ENCODE results near the gene TRABD2B.

The TRABD2B gene

DNA sequence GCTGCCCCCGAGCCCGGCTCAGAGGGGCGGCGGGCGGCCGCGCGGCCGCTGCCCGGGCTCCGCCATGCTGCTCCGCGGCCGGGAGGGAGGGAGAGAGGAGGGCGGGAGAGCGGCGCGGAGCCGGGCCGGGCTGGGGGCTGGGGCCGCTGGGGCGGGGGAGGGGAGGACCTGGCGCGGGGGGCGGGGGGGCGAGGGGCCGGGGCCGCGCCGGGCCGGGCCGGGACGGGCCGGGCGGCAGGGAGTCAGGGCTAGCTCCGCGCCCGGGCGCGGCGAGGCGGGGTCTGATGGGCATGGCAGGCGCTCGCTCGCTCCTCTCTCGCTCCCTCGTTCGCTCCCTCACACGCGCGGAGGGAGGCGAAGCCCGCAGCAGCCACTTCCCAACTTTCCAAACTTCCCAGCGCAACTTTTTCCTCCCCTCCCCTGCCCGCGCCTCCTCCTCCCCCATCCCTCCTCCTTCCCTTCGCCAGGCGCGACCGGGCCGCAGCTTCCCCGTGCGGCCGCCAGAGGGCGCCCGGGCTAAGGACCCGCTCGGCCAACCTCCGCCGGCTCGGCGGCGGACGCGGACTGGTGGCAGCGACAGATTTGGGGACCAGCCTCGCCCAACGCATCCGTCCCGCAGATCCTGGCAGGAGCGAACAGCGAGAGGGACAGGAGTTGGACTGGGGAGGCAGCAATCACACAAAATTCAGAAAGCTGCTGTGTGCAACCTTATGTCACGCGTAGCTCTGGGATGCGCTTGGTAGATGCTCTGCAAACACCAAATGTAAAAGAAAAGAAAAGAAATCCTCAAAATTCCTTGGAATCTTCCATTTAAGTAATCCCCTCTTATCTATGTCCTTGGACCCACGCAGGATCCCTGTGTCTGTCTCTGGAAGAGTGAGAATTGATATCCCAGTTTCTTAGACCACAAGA is at the start of gene TRABD2B:
Gene TRABD2B, minus strand, starts transcription at position 97 of the 912 bp plus-strand sequence.
- TF ChIP-seq, protein P1, sequence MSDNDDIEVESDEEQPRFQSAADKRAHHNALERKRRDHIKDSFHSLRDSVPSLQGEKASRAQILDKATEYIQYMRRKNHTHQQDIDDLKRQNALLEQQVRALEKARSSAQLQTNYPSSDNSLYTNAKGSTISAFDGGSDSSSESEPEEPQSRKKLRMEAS (IDR thresholded peaks at IDR 0.05): peak; percentile 29; the same call in 1 of the 2 replicates
- peak; percentile 54; the same call in 1 of the 2 replicates for TF ChIP-seq RAD21 (IDR thresholded peaks at IDR 0.05; ENCODE audit: low read depth)
- TF ChIP-seq, protein P2, sequence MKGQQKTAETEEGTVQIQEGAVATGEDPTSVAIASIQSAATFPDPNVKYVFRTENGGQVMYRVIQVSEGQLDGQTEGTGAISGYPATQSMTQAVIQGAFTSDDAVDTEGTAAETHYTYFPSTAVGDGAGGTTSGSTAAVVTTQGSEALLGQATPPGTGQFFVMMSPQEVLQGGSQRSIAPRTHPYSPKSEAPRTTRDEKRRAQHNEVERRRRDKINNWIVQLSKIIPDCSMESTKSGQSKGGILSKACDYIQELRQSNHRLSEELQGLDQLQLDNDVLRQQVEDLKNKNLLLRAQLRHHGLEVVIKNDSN (IDR thresholded peaks at IDR 0.05): no peak

DNA sequence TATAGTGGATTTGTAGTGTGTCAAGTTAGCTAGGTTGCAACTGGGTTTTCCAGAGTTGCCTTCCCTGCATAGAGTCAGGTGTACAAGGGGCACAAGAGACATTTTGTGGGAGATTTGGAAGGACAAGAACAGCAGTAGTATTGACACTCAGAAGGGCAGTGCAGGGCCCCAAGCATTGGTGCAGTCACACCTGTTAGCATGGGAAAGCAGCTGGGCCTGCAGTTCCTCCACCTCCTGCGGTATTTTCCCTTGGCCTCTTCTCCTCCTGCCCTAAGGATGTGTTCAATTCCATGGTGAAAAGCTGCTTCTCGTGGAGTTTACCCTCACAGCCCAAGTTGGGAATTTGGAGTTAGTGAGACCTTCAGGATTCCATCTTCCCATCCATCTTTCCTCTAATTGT is 47.1 kb upstream of the TRABD2B start:
- TF ChIP-seq CREB1 (IDR thresholded peaks at IDR 0.05; ENCODE audit: low read depth) (no peak), CEBPB (IDR thresholded peaks at IDR 0.05) (no peak), TEAD4 (IDR thresholded peaks at IDR 0.05) (no peak), RAD21 (IDR thresholded peaks at IDR 0.05; ENCODE audit: low read depth) (no peak), EP300 (IDR thresholded peaks at IDR 0.05; ENCODE audit: borderline replicate concordance) (no peak), FOXM1 (IDR thresholded peaks at IDR 0.05; ENCODE audit: borderline replicate concordance, low read depth) (no peak), EGR1 (IDR thresholded peaks at IDR 0.05) (no peak), ZBTB7A (IDR thresholded peaks at IDR 0.05; ENCODE audit: low read depth) (no peak), YY1 (IDR thresholded peaks at IDR 0.05; ENCODE audit: low read depth) (no peak), NFIC (IDR thresholded peaks at IDR 0.05) (no peak), TAF1 (IDR thresholded peaks at IDR 0.05; ENCODE audit: low read depth) (no peak)
- TF ChIP-seq, protein P1 (IDR thresholded peaks at IDR 0.05): no peak
- TF ChIP-seq, protein P2 (IDR thresholded peaks at IDR 0.05): no peak

DNA sequence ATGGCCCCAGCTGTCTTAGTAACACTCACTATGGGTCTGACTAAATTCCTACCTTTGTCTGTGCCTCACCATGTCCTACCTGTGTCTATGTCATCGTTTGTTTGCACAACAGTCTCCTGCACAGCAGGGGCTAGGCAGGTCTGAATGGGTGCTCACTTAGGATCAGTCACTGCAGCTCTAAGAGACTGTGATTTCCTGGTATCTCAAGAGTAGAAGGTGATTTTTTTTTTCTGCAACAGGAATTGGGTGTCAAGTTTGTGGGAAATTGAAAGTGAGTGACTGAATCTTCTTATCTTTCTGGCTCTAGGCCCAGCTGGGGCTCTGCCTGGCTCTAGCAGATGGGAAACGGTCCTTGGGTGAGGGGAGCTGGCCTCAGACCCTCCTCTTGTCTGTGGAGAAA is 46.4 kb upstream of the TRABD2B start:
- no peak for TF ChIP-seq CREB1 (IDR thresholded peaks at IDR 0.05; ENCODE audit: low read depth)
- TF ChIP-seq, protein P1 (IDR thresholded peaks at IDR 0.05): no peak
- TF ChIP-seq EP300 (IDR thresholded peaks at IDR 0.05; ENCODE audit: borderline replicate concordance): no peak
- TF ChIP-seq, protein P2 (IDR thresholded peaks at IDR 0.05): no peak
- no peak for TF ChIP-seq YY1 (IDR thresholded peaks at IDR 0.05; ENCODE audit: low read depth)
- TF ChIP-seq TAF1 (IDR thresholded peaks at IDR 0.05; ENCODE audit: low read depth): no peak
- TF ChIP-seq FOXM1 (IDR thresholded peaks at IDR 0.05; ENCODE audit: borderline replicate concordance, low read depth): no peak
- no peak for TF ChIP-seq TCF12 (IDR thresholded peaks at IDR 0.05; ENCODE audit: low read depth)
- TF ChIP-seq ZBTB7A (IDR thresholded peaks at IDR 0.05; ENCODE audit: low read depth): no peak
- TF ChIP-seq TEAD4 (IDR thresholded peaks at IDR 0.05): no peak
- TF ChIP-seq CEBPB (IDR thresholded peaks at IDR 0.05): no peak
- TF ChIP-seq RAD21 (IDR thresholded peaks at IDR 0.05; ENCODE audit: low read depth): no peak
- TF ChIP-seq NFIC (IDR thresholded peaks at IDR 0.05): no peak
- no peak for TF ChIP-seq EGR1 (IDR thresholded peaks at IDR 0.05)

DNA sequence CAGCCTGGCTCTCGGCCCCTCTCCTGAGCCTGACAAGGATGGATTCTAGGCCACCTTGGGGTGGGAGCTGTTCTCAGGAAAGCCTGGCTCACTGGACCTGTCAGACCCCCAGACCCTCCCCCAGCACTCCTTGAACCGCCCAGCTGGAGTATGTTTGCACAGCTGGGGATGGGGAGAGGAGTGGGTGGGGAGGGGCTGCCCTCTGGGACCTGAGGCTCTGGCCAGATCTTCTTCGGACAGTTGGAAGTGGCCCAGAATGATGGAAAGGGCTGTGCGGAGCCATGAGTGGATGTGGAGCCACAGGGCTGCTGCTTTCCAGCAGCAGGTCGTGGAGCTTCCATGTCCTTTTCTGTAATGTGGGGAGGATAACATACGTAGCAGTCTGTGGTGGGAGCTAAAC is 43.0 kb upstream of the TRABD2B start:
- TF ChIP-seq TCF12 (IDR thresholded peaks at IDR 0.05; ENCODE audit: low read depth): no peak
- no peak for TF ChIP-seq CREB1 (IDR thresholded peaks at IDR 0.05; ENCODE audit: low read depth)
- no peak for TF ChIP-seq TEAD4 (IDR thresholded peaks at IDR 0.05)
- no peak for TF ChIP-seq ZBTB7A (IDR thresholded peaks at IDR 0.05; ENCODE audit: low read depth)
- TF ChIP-seq CEBPB (IDR thresholded peaks at IDR 0.05): no peak
- TF ChIP-seq RAD21 (IDR thresholded peaks at IDR 0.05; ENCODE audit: low read depth): no peak
- TF ChIP-seq TAF1 (IDR thresholded peaks at IDR 0.05; ENCODE audit: low read depth): no peak
- no peak for TF ChIP-seq YY1 (IDR thresholded peaks at IDR 0.05; ENCODE audit: low read depth)
- TF ChIP-seq NFIC (IDR thresholded peaks at IDR 0.05): no peak
- TF ChIP-seq, protein P1 (IDR thresholded peaks at IDR 0.05): no peak
- no peak for TF ChIP-seq FOXM1 (IDR thresholded peaks at IDR 0.05; ENCODE audit: borderline replicate concordance, low read depth)
- TF ChIP-seq, protein P3, sequence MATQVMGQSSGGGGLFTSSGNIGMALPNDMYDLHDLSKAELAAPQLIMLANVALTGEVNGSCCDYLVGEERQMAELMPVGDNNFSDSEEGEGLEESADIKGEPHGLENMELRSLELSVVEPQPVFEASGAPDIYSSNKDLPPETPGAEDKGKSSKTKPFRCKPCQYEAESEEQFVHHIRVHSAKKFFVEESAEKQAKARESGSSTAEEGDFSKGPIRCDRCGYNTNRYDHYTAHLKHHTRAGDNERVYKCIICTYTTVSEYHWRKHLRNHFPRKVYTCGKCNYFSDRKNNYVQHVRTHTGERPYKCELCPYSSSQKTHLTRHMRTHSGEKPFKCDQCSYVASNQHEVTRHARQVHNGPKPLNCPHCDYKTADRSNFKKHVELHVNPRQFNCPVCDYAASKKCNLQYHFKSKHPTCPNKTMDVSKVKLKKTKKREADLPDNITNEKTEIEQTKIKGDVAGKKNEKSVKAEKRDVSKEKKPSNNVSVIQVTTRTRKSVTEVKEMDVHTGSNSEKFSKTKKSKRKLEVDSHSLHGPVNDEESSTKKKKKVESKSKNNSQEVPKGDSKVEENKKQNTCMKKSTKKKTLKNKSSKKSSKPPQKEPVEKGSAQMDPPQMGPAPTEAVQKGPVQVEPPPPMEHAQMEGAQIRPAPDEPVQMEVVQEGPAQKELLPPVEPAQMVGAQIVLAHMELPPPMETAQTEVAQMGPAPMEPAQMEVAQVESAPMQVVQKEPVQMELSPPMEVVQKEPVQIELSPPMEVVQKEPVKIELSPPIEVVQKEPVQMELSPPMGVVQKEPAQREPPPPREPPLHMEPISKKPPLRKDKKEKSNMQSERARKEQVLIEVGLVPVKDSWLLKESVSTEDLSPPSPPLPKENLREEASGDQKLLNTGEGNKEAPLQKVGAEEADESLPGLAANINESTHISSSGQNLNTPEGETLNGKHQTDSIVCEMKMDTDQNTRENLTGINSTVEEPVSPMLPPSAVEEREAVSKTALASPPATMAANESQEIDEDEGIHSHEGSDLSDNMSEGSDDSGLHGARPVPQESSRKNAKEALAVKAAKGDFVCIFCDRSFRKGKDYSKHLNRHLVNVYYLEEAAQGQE (IDR thresholded peaks at IDR 0.05; ENCODE audit: low read depth): no peak
- no peak for TF ChIP-seq EP300 (IDR thresholded peaks at IDR 0.05; ENCODE audit: borderline replicate concordance)
- TF ChIP-seq EGR1 (IDR thresholded peaks at IDR 0.05): no peak
- TF ChIP-seq, protein P2 (IDR thresholded peaks at IDR 0.05): no peak
